ENCODE data around the gene POLE. TPM values are rescaled to one million over a fixed set of nuclear protein-coding genes. Genes with fewer than 3 reads are reported as not detected.
A peak's percentile ranks its signal among the peaks of the same experiment; 100 is the strongest.

POLE gene
- total RNA-seq, 2 experiments from 2014 or later: 112 to 114 TPM

DNA sequence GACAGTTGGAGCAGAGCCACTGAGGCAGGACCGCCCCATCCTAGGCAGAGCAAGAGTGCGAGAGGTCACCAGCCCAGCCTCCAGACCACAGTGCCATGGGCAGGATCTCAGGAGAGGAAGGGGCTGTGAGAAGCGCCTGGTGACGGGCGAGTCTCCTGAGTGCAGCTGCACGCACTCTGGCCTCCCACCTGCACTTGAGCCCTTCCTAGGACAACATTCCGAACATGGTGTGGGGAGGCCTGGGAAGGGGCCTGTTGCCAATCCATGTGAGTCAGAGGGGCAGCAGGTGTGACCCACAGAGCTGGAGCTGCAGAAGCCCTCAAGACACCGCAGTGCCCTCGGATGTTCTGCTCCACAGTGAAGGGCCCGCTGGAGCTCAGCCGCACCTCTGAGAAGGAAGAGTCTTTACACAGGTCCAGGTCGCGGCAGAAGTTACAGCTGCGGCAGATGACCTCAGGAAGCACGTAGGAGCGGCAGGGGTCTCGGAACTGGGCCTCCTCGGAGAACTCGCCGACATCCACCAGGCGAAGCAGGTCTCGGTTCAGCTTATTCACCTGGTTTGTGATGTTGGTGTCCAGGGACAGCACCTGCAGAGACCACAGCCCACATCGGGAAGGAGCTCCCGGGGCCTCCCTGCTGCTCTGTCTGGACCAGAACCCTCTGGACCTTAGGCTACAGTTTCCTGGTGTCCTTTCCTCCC lies 61.3 kb downstream of the POLE start:
- POLR2A ChIA-PET: no interaction called here
- H3K4me3 Mint-ChIP-seq: no peak overlapping the region
- DNase-seq: no peak
- peaks cover under 1% of the 10 kb centered on the region for H3K27me3 Mint-ChIP-seq
- H3K4me1 Mint-ChIP-seq (ENCODE audit: low read depth): peaks cover 5% of the 10 kb centered on the region
- peaks cover 21% of the 10 kb centered on the region for H3K36me3 Mint-ChIP-seq
- CTCF ChIA-PET: interaction anchor here (1.3 kb wide), 1 partner anchor 11 kb away, joined by 4 read pairs; no protein-coding TSS in a partner anchor
- H3K9me3 Mint-ChIP-seq: no peaks in the 10 kb centered on the region
- no peak overlapping the region for H3K27ac Mint-ChIP-seq
- intact Hi-C loops (cut with micrococcal nuclease): no loop called here

DNA sequence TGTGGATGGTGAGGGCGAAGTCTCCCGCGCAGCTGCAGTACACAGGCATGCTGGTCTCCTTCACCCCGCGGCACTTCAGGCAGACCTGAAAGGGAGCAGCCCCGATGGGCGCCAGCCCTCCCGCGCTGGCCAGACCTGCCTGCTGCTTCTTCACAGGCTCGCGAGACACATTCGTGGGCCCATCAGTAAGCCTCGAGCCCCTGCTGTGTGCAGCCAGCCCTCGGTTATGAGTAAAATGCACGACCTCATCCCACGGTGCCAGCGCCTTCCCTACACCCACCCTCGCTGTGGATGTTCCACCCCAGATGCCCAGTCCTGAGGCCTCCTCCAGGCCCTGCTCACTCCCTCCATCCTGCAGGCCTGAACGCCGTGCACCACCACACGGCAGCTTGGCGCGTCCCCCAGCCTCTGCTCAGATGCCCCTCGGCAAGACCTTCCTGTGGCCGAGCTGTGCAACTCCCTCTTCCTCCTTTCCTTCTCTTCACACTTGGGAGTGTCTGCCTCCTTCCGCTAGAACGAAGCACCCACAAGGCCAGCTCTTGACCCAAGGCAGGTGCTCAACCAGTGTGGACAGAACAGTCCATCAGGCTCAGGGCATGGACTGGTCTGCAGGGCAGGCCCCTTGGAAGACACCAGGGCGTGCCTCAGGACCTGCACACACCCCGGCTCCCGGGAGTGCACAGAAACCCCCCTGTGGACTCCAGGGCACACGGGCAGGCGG lies 62.1 kb downstream of the POLE start:
- peaks cover 5% of the 10 kb centered on the region for H3K4me1 Mint-ChIP-seq (ENCODE audit: low read depth)
- H3K36me3 Mint-ChIP-seq: peaks cover 16% of the 10 kb centered on the region
- POLR2A ChIA-PET: no interaction called here
- H3K4me3 Mint-ChIP-seq: no peak overlapping the region
- intact Hi-C loops (cut with micrococcal nuclease): no loop called here
- H3K27ac Mint-ChIP-seq: no peak overlapping the region
- H3K9me3 Mint-ChIP-seq: no peaks in the 10 kb centered on the region
- CTCF ChIA-PET: interaction anchor here (1.3 kb wide), 1 partner anchor 10 kb away, joined by 4 read pairs; no protein-coding TSS in a partner anchor
- DNase-seq: no peak
- peaks cover 1% of the 10 kb centered on the region for H3K27me3 Mint-ChIP-seq

DNA sequence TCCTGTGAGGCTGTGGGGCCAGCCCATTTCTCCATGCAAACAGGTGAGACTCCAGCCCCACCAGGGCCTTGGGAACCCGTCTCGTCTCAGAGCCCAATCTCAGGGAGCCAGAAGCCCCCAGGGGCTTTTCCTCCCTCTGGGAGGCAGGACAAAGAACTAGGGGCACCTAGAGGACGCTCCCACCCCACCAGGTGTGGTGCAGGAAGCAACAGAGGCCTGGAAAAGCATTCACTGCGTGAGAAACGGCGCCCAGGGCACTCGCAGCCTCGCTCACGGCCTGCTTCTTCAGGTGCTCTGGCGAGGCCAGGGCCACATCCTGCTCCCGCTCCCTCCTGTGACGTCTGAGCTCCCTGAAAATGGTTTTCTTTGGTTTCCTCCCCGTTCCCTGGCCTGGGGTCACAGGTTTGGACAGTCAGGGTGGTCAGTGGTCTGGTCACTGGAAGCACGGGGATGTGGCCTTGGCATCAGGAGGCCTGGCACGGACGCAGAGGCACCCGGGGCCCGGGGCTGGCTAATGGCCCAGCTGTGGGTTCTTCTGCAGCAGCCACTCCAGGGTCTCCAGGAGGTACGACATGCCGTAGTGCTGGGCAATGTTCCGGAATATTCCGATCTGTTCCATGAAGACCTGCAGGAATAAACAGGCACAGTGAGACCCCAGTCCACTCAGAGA lies 62.8 kb downstream of the POLE start:
- intact Hi-C loops (cut with micrococcal nuclease): no loop called here
- ChIA-PET CTCF (no interaction called here), POLR2A (interaction anchor here (0.6 kb wide), 1 partner anchor 674 kb away, joined by 3 read pairs; no protein-coding TSS in a partner anchor)
- Mint-ChIP-seq H3K36me3 (peaks cover 9% of the 10 kb centered on the region), H3K27ac (no peak overlapping the region), H3K9me3 (no peaks in the 10 kb centered on the region), H3K27me3 (peaks cover 1% of the 10 kb centered on the region), H3K4me1 (ENCODE audit: low read depth) (peaks cover 5% of the 10 kb centered on the region), H3K4me3 (no peak overlapping the region)
- DNase-seq: no peak

DNA sequence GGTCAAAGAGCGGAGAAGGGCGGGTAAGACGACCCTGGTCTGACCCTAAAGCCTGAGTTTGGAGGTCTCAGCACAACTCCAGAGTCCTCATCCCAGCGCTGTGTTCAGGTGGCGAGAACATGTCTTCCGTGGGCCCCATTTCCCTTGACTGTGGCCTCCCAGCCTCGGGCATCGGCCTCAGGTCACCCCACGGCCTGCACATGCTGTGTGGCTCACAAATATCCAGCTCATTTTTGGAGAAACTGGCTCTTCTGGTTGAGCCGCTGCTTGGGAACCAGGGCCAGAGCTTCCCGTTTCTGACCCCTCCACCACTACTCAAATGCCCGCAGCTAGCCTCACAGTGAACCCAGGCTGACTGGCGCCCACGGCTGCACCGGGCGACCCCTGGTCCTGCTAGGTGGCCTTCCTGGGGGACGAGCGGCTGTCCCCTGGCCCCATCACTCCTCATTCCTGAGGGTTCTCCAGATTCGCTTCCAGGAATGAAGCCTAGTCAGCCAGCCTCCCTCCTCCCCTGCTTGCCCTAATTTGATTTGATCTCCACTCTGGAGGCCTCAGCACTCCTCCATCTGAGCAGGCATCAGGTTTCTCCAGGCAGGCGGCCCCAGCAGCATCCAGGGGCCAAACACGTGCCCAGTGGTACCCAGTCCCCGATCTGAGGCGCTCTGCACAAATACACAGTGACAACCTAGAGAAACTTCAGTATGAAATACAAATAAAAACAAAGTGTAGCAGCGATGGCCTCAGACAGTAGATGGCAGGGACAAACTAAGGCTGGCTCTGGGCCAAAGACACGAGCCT lies 63.9 kb downstream of the POLE start:
- Mint-ChIP-seq H3K4me3 (no peak overlapping the region), H3K27me3 (peaks cover 1% of the 10 kb centered on the region), H3K27ac (no peak overlapping the region), H3K36me3 (peaks cover 5% of the 10 kb centered on the region), H3K9me3 (no peaks in the 10 kb centered on the region), H3K4me1 (ENCODE audit: low read depth) (peaks cover 5% of the 10 kb centered on the region)
- intact Hi-C loops (cut with micrococcal nuclease): no loop called here
- ChIA-PET POLR2A (no interaction called here), CTCF (interaction anchor here (1.1 kb wide), 1 partner anchor 208 kb away, joined by 3 read pairs; no protein-coding TSS in a partner anchor)
- no peak for DNase-seq

DNA sequence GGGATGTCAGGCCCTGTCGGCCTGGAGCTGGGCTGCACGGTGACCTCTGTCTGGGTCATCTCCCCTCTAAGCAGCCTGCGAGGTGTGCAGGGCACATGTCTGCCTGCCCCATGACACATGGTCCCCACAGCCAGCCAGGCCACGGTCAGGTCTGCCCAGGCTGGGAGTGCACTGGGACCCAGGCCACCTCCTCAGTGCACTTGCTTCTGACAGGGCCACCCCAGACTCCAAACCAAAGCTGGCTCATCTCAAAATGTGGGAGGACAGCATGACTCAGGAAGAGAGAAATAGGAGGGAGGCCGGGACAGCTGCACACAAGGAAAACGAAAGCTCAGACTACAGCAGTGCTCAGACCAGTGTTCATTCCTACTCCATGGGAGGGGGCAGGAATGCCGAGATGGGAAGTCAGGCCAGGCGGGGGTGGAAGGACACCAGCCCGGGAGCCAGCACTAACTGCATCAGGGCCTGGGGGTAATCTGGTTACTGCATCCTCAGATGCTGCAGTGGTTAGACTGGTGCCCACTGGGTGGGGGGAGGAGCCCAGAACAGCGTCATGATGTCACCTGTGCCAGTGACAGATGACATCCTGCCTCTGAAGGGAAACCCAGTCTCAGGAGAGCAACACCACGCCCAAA lies 64.6 kb downstream of the POLE start:
- H3K27ac Mint-ChIP-seq: no peak overlapping the region
- POLR2A ChIA-PET: no interaction called here

DNA sequence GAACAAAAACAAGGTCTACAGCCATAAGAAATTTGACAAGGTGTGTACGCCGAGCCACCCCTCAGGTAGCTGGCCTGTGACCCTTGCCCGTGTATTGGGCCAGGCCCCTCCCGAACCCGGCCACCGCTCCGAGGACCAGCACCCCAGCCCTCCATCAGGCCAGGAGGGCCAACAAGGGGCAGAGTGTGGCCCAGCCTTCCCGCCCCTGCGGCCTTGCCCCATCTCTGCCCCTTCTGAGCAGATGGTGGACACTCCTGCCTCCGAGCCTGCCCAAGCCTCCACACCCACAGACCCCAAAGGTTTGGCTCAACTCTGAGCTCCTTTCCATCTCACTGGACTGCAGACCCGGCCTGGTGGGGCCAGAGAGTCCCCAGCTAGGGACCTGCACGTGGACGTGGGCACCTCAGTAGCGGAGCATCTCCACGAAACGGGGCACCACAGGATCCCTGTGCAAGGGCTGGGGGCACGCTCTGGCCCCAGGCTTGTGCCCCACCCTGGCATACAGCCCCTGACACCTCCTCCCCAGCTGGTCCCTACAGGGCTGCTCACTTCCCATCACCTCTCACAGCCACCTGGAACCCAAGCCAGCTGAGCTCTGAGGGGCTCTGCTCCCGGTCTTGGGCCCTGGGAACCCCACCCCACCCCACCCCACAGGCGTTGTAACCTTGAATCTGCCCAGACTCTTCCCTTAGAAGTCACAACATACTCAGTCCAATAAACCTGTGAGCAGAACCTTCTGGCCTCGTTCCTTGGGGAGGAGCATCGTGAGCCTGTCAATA lies 65.3 kb downstream of the POLE start:
- Mint-ChIP-seq H3K27me3 (peaks cover 12% of the 10 kb centered on the region), H3K4me3 (no peak overlapping the region), H3K9me3 (no peaks in the 10 kb centered on the region), H3K36me3 (peaks cover 5% of the 10 kb centered on the region), H3K4me1 (ENCODE audit: low read depth) (peaks cover 10% of the 10 kb centered on the region), H3K27ac (no peak overlapping the region)
- CTCF ChIA-PET: interaction anchor here (0.5 to 1.1 kb wide), 2 partner anchors 207 to 402 kb away, joined by 3 read pairs; no protein-coding TSS in a partner anchor
- no peak for DNase-seq
- intact Hi-C loops (cut with micrococcal nuclease): no loop called here
- POLR2A ChIA-PET: no interaction called here

More for the DNA sequence above, 64.6 kb downstream of the POLE start:
- no peak overlapping the region for H3K4me3 Mint-ChIP-seq
- H3K36me3 Mint-ChIP-seq: peaks cover 5% of the 10 kb centered on the region
- peaks cover 10% of the 10 kb centered on the region for H3K4me1 Mint-ChIP-seq (ENCODE audit: low read depth)
- CTCF ChIA-PET: interaction anchor here (1.1 kb wide), 1 partner anchor 207 kb away, joined by 3 read pairs; no protein-coding TSS in a partner anchor
- H3K9me3 Mint-ChIP-seq: no peaks in the 10 kb centered on the region
- peaks cover 8% of the 10 kb centered on the region for H3K27me3 Mint-ChIP-seq
- peak; percentile 32 for DNase-seq
- intact Hi-C loops (cut with micrococcal nuclease): no loop called here

DNA sequence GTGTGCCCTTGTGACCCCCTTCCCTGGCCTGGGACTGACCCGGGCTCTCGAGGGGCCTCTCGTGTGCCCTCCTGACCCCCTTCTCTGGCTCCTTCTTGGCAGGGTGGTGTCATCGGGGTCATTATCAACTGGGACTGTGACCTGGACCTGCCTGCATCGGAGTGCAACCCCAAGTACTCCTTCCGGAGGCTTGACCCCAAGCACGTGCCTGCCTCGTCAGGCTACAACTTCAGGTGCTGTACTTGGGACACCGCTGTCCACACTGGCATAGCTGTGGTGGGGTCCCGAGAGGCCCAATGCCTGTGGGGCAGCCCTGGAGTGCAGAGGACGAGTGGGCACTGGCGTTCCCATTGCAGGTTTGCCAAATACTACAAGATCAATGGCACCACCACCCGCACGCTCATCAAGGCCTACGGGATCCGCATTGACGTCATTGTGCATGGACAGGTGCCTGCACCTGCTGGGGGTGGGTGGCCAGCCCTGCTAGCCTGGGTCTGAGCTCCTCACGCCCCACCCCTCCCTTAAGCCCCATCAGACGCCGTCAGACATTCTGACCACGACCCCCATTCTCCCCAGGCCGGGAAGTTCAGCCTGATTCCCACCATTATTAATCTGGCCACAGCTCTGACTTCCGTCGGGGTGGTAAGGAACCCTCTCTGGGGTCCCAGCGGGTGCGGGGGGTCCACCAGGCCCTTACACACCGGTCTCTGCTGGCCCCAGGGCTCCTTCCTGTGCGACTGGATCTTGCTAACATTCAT lies 66.1 kb downstream of the POLE start:
- ChIA-PET CTCF (interaction anchor here (0.5 kb wide), 1 partner anchor 403 kb away, joined by 3 read pairs; no protein-coding TSS in a partner anchor), POLR2A (no interaction called here)
- DNase-seq: no peak
- Mint-ChIP-seq H3K27me3 (peaks cover 12% of the 10 kb centered on the region), H3K4me1 (ENCODE audit: low read depth) (peaks cover 10% of the 10 kb centered on the region), H3K9me3 (peaks cover 4% of the 10 kb centered on the region), H3K27ac (no peak overlapping the region), H3K36me3 (peaks cover 5% of the 10 kb centered on the region), H3K4me3 (no peak overlapping the region)
- intact Hi-C loops (cut with micrococcal nuclease): no loop called here

DNA sequence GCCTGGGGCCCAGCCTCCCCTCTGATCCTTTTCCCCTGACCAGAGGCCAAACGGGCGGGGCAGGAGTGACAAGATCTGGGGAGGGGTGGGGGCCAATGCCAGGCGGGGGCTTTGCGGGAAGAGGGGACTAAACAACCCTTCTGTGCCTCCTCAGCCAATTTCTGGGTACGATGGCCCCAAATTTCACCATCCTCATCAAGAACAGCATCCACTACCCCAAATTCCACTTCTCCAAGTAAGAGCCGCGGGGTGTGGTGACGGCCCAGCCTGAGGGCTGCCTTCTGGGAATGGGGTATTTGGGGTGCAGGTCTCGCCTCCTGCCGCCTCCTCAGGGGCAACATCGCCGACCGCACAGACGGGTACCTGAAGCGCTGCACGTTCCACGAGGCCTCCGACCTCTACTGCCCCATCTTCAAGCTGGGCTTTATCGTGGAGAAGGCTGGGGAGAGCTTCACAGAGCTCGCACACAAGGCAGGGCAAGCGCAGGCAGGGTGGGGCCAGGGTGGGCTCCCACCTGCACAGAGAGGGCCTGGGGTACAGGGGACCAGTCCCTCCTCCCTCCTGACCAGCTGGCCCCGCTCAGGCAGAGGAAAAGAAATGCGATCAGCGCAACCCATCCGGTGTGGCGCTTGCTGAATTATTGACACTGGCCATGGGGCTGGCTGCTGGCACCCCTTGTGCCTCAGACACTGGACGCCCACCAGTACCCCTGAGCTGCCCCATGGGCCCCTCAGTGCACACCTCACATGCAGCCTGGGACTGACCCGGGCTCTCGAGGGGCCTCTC lies 66.8 kb downstream of the POLE start:
- Mint-ChIP-seq H3K4me3 (no peak overlapping the region), H3K4me1 (ENCODE audit: low read depth) (peaks cover 10% of the 10 kb centered on the region), H3K36me3 (peaks cover 5% of the 10 kb centered on the region), H3K9me3 (peaks cover 4% of the 10 kb centered on the region), H3K27me3 (peaks cover 17% of the 10 kb centered on the region), H3K27ac (no peak overlapping the region)
- no peak for DNase-seq
- ChIA-PET CTCF (no interaction called here), POLR2A (no interaction called here)
- intact Hi-C loops (cut with micrococcal nuclease): no loop called here

DNA sequence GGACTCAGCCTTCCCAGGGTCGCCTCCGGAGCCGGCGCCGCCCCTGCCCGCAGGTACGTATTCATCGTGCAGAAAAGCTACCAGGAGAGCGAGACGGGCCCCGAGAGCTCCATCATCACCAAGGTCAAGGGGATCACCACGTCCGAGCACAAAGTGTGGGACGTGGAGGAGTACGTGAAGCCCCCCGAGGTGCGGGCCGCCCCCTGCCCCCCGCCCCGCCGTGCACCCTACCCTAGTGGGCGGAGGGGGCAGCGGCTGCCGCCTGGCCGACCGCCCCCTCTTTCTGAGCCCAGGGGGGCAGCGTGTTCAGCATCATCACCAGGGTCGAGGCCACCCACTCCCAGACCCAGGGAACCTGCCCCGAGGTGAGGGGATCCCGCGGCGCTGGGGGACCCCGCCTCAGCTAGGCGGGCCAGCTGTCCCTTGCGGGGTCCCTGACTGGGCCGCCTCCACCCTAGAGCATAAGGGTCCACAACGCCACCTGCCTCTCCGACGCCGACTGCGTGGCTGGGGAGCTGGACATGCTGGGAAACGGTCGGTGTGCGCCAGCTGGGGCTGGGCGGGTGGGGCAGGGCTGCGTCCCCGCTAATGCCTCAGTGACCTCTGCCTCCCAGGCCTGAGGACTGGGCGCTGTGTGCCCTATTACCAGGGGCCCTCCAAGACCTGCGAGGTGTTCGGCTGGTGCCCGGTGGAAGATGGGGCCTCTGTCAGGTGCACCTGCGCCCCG lies 67.6 kb downstream of the POLE start:
- H3K4me1 Mint-ChIP-seq (ENCODE audit: low read depth): peaks cover 14% of the 10 kb centered on the region
- ChIA-PET CTCF (no interaction called here), POLR2A (no interaction called here)
- intact Hi-C loops (cut with micrococcal nuclease): loop anchor here (10.0 kb wide), 1 partner anchor 465 kb away; no protein-coding TSS in a partner anchor
- H3K4me3 Mint-ChIP-seq: no peak overlapping the region
- no peak for DNase-seq
- peaks cover 22% of the 10 kb centered on the region for H3K27me3 Mint-ChIP-seq
- H3K36me3 Mint-ChIP-seq: peaks cover 2% of the 10 kb centered on the region
- peaks cover 4% of the 10 kb centered on the region for H3K9me3 Mint-ChIP-seq
- H3K27ac Mint-ChIP-seq: no peak overlapping the region
